Measurements from ENCODE around the gene THSD7A. TPM values are rescaled to one million over a fixed set of nuclear protein-coding genes. Genes with fewer than 3 reads are reported as not detected.

Gene THSD7A
- total and polyA plus RNA-seq, 2 of the 13 experiments (the other 11 are each of a cell fraction or from before 2014, with no cell fraction given), result 0.01 to 0.07 TPM

DNA sequence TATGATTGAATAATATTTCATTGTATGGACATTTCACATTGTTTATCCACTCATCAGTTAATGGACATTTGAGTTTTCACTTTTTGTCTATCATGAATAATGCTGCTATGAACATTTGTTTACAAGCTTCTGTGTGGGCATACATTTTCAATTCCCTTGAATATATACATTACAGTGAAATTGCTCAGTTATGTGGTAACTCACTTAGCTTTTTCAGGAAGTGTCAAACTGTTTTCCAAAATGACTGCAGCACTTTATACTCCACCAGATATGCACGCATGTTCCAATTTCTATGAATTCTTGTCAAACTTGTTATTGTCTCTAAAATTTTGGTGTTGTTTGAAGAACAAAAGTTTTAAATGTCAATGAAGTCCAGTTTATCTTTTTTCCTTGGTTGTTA is 401.2 kb downstream of the THSD7A start (continued):
- TF ChIP-seq, protein P1, sequence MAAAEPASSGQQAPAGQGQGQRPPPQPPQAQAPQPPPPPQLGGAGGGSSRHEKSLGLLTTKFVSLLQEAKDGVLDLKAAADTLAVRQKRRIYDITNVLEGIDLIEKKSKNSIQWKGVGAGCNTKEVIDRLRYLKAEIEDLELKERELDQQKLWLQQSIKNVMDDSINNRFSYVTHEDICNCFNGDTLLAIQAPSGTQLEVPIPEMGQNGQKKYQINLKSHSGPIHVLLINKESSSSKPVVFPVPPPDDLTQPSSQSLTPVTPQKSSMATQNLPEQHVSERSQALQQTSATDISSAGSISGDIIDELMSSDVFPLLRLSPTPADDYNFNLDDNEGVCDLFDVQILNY (CRISPR knock-in tag; conservative IDR thresholded peaks at IDR 0.05), result no peak
- TF ChIP-seq, protein P2, sequence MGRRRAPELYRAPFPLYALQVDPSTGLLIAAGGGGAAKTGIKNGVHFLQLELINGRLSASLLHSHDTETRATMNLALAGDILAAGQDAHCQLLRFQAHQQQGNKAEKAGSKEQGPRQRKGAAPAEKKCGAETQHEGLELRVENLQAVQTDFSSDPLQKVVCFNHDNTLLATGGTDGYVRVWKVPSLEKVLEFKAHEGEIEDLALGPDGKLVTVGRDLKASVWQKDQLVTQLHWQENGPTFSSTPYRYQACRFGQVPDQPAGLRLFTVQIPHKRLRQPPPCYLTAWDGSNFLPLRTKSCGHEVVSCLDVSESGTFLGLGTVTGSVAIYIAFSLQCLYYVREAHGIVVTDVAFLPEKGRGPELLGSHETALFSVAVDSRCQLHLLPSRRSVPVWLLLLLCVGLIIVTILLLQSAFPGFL (CRISPR knock-in tag; IDR thresholded peaks at IDR 0.05), result no peak

DNA sequence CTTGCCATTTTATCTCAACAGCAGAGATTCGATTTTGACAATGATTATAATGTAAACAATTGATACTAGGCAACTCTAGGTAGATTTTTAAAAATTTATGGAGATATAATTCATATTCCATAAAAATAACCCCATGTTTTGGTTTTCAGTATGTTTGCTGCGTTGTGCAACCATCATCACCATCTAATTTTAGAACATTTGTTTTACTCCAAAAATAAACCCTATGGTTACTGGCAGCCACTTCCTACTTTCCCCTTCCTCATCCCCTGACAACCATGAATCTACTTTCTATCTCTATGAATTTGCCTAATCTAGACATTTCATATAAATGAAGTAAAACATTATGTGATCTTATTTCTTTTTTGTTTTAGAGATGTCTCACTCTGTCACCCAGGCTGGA is 401.9 kb downstream of the THSD7A start:
- POLR2A ChIA-PET, result no interaction called here
- WGBS (ENCODE audit: low lambda C conversion rate), result 1% methylated on average over 2 of the region's 2 CpGs
- ATAC-seq (no peak), DNase-seq (ENCODE audit: low spot score) (no peak), FAIRE-seq (no peak)
- CTCF ChIA-PET (ENCODE audit: low intra/inter-chr PET ratio, low total read pairs), result no interaction called here
- BruUV-seq (replicated peaks), result no TSS peak
- H4K20me1 ChIP-seq (ENCODE audit: insufficient read depth, low read length), result no peaks in the 10 kb centered on the region
- no peaks in the 10 kb centered on the region for H3K36me3 ChIP-seq (replicated peaks in 1 of 2; ENCODE audit: control insufficient read depth in 1 of 2, insufficient read depth in 2 of 2, low read length in 2 of 2)
- no peaks in the 10 kb centered on the region for H3K79me2 ChIP-seq (ENCODE audit: insufficient read depth, low read length)
- no peak overlapping the region for H3K27ac ChIP-seq (ENCODE audit: extremely low read length, insufficient read depth, low read length)
- no peak overlapping the region for H3K4me2 ChIP-seq (ENCODE audit: low read depth, low read length)
- intact Hi-C loops (cut with micrococcal nuclease; ENCODE audit: unreplicated experiment) (no loop called here), in situ Hi-C loops (cut with HindIII; ENCODE audit: extremely low pct_ligation_motif_present, low pct_unique_long_range_greater_than_20kb) (loop anchor here (25.0 kb wide), 1 partner anchor 1057 kb away; no protein-coding TSS in a partner anchor)
- H2AFZ ChIP-seq (ENCODE audit: low read length), result no peak overlapping the region
- no peaks in the 10 kb centered on the region for H3K27me3 ChIP-seq (ENCODE audit: control insufficient read depth in 1 of 2, insufficient read depth in 2 of 2, low read length in 2 of 2)
- H3K4me3 ChIP-seq (replicated peaks in 1 of 3; ENCODE audit: insufficient read depth in 1 of 3, low read depth in 2 of 3, low read length in 3 of 3), result no peak overlapping the region
- no peak overlapping the region for H3K9ac ChIP-seq (ENCODE audit: insufficient read depth, low read depth, low read length)
- no peaks in the 10 kb centered on the region for H3K9me3 ChIP-seq (ENCODE audit: low read length)
- no peaks in the 10 kb centered on the region for H3K4me1 ChIP-seq (ENCODE audit: insufficient read depth, low read length)
- TF ChIP-seq SMAD1 (CRISPR knock-in tag; IDR thresholded peaks at IDR 0.05; ENCODE audit: borderline replicate concordance, low read depth) (no peak), SNRNP70 (IDR thresholded peaks at IDR 0.05; ENCODE audit: low read depth, low read length) (no peak), THYN1 (CRISPR knock-in tag; IDR thresholded peaks at IDR 0.05; ENCODE audit: borderline replicate concordance, low read depth) (no peak), NFIB (CRISPR knock-in tag; IDR thresholded peaks at IDR 0.05; ENCODE audit: borderline replicate concordance) (no peak), ZNF768 (CRISPR knock-in tag; IDR thresholded peaks at IDR 0.05) (no peak), POGZ (CRISPR knock-in tag; IDR thresholded peaks at IDR 0.05) (no peak), NFIC (IDR thresholded peaks at IDR 0.05; ENCODE audit: low read length) (no peak), ZNF761 (CRISPR knock-in tag; conservative IDR thresholded peaks at IDR 0.05) (no peak)
- TF ChIP-seq, protein P3, sequence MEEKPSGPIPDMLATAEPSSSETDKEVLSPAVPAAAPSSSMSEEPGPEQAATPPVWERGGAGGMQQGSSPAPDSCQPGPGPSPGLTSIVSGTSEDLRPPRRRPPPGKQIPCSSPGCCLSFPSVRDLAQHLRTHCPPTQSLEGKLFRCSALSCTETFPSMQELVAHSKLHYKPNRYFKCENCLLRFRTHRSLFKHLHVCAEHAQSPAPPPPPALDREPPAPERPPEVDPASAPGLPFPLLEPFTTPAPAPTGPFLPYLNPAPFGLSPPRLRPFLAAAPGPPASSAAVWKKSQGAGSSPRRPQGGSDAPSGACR (CRISPR knock-in tag; IDR thresholded peaks at IDR 0.05), result no peak
- TF ChIP-seq, protein P4, sequence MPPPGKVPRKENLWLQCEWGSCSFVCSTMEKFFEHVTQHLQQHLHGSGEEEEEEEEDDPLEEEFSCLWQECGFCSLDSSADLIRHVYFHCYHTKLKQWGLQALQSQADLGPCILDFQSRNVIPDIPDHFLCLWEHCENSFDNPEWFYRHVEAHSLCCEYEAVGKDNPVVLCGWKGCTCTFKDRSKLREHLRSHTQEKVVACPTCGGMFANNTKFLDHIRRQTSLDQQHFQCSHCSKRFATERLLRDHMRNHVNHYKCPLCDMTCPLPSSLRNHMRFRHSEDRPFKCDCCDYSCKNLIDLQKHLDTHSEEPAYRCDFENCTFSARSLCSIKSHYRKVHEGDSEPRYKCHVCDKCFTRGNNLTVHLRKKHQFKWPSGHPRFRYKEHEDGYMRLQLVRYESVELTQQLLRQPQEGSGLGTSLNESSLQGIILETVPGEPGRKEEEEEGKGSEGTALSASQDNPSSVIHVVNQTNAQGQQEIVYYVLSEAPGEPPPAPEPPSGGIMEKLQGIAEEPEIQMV (CRISPR knock-in tag; IDR thresholded peaks at IDR 0.05; ENCODE audit: low read depth), result no peak
- TF ChIP-seq, protein P5, sequence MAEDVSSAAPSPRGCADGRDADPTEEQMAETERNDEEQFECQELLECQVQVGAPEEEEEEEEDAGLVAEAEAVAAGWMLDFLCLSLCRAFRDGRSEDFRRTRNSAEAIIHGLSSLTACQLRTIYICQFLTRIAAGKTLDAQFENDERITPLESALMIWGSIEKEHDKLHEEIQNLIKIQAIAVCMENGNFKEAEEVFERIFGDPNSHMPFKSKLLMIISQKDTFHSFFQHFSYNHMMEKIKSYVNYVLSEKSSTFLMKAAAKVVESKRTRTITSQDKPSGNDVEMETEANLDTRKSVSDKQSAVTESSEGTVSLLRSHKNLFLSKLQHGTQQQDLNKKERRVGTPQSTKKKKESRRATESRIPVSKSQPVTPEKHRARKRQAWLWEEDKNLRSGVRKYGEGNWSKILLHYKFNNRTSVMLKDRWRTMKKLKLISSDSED (CRISPR knock-in tag; IDR thresholded peaks at IDR 0.05), result no peak
- TF ChIP-seq, protein P6, sequence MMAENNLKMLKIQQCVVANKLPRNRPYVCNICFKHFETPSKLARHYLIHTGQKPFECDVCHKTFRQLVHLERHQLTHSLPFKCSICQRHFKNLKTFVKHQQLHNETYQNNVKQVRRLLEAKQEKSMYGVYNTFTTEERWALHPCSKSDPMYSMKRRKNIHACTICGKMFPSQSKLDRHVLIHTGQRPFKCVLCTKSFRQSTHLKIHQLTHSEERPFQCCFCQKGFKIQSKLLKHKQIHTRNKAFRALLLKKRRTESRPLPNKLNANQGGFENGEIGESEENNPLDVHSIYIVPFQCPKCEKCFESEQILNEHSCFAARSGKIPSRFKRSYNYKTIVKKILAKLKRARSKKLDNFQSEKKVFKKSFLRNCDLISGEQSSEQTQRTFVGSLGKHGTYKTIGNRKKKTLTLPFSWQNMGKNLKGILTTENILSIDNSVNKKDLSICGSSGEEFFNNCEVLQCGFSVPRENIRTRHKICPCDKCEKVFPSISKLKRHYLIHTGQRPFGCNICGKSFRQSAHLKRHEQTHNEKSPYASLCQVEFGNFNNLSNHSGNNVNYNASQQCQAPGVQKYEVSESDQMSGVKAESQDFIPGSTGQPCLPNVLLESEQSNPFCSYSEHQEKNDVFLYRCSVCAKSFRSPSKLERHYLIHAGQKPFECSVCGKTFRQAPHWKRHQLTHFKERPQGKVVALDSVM (CRISPR knock-in tag; IDR thresholded peaks at IDR 0.05), result no peak
- TF ChIP-seq, protein P7, sequence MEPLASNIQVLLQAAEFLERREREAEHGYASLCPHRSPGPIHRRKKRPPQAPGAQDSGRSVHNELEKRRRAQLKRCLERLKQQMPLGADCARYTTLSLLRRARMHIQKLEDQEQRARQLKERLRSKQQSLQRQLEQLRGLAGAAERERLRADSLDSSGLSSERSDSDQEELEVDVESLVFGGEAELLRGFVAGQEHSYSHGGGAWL (CRISPR knock-in tag; IDR thresholded peaks at IDR 0.05), result no peak
